ENCODE data around the gene CTSZ.
"Not testable (repeated sequence)": the region's sequence is repeated elsewhere in the genome, so short reads cannot be mapped to it uniquely, and the experiment has no call there.

CTSZ gene

DNA sequence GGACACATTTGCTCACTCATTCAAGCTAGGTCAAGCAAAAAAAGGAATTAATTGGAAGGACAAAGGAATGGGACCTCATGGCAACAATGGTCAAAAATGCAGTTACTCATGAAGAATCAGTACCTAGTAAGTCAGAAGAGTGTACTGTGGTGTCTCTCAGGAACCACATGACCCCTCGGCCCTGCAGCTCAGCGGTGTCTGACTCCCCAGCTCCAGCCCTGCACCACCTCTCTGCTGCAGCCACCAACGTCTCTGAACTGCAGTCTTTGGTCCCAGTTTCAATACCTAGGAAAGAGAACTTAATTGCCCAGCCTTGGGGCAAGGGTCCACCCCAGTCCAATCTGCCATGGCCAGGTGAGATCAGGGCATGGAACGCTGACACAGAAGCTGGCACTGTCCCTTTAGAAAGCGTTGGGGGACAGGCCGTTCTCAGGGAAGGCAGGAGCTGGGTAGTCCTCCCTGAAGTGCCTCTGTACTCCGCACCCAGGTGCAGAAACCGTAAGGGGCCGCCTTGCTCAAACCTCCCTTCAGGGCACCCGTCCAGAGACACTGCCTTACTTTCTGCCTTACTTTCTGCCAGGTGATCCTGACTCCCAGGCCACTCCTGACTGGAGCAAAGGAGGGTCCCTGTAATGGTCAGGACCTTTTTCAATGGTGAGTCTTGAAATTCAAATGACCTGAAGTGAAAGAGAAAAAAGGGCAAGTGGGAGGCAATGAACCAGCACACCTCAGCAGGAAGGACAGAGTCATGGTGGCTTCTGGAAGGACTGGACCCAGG is 39.2 kb downstream of the CTSZ start:
- Histone ChIP-seq H3K27ac (no peak overlapping the region), H3K4me3 (no peak overlapping the region)

DNA sequence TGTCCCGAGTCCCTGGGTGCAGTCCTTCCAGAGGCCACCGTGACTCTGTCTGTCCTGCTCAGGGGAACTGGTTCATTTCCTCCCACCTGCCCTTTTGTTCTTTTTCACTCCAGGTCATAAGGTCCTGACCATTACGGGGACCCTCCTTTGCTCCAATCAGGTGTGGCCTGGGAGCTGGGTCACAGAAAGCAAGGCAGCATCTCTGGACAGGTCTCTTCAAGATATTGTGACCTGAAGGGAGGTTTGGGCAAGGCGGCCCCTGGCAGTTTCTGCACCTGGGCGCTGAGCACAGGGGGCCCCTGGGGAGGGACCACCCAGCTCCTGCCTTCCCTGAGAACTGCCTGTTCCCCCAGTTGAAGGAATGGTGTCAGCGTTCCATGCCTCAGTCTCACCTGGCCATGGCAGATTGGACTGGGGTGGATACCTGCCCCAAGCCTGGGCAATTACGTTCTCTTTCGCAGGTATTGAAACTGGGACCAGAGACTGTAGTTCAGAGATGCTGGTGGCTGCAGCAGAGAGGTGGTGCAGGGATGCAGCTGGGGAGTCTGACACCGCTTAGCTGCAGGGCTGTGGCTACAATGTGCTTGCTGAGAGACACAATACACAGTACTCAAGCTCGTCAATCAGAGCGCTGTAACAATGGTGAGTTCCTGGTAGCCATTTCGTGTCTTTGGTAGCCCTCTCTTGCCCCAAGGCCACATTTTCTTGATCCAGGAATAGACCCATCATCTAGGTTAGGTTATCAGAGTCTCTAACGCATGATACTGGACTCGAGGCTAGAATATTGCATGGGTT is 41.6 kb downstream of the CTSZ start:
- Histone ChIP-seq H3K4me3 (no peak overlapping the region), H3K27ac (no peak overlapping the region)

DNA sequence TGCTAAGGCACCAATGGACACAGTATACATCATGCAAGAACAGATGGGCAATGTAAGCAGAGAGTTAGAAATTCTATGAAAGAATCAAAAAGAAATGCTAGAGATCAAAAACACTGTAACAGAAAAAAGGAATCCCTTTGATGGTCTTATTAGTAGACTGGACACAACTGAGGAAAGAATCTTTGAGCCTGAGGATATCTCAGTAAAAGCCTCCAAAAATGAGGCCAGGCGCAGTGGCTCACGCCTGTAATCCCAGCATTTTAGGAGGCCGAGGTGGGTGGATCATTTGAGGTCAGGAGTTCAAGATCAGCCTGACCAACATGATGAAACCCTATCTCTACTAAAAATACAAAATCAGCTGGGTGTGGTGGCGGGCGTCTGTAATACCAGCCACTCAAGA is 43.1 kb downstream of the CTSZ start:
- not testable (repeated sequence) for H3K27ac ChIP-seq, H3K4me3 ChIP-seq

DNA sequence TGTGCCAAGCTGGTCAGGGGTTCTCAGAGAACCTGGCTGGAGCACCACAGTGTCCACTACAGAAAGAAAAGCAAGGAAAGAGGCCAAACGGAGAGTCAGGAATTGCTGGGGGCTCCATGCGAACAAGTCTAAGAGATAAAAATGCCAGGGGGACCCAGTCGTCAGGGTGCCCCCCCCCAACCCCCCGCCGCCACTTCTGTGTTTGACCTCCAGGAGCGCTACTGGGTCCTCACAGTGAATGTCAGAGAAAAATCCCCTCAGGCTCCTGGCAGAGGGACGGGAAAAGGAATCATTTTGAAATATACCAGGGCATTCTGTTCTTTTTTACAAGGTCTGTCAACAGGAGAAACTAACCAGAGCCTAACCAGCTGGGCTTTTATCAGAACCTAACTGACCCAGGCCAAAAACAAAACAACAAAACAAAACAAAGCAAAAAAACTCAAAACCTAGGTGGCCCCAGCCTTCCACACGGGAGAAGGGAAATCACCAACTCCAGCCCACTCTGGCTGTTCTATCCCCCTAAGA is 43.9 kb downstream of the CTSZ start:
- H3K4me3 ChIP-seq, result no peak overlapping the region
- H3K27ac ChIP-seq, result no peak overlapping the region

DNA sequence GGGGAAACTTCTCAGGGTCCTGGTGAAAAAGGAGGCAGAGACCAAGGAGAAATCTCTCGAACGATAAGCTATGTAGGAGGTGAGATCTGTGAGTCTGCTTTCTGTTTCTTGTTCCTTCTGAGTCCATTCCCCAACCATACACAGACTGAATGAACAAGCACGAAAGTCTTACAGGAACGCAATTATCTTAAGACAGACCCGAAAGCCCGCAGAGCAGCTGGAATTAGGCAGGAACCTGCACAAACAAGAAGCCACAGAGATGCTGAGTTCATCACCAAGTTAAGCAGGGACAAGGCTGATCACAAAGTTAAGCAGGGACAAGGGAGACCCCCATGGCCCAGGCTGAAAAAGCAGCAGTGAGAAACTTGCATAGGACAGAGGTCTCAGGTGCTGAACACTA is 47.4 kb downstream of the CTSZ start:
- no peak overlapping the region for H3K4me3 ChIP-seq

DNA sequence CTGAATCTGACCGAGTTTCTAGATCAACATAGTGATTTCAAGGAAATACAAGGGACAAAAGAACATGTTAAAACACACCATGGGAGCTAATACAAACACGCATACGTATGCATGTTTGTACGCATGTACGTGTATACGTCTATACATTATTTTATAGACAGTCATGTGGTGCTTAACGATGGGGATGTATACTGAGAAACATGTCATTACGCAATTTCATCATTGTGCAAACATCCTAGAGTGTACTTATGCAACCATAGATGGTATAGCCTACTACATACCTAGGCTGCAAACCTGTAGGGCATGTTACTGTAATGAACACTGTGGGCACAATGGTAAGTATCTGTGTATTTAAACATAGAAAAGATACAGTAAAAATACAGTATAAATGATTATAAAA is 51.0 kb downstream of the CTSZ start:
- no peak overlapping the region for H3K27ac ChIP-seq

More for the DNA sequence above, 47.4 kb downstream of the CTSZ start:
- no peak overlapping the region for H3K27ac ChIP-seq

DNA sequence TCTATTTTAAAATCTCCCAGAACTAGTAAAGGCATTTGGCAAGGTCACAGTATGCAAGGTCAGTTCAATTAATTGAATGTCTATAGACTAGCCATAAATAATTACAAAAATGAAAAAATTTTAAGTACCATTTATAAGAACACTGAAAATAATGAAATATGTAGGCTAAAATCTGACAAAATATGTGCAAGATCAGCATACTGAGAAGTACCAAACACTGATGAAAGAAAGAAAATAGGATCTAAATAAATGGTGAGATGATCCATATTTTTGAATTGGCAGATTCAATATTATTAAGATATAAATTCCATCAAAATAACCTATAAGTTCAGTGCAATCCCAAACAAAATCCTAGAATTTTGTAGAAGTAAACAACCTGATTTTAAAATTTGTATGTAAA is 54.0 kb downstream of the CTSZ start:
- no peak overlapping the region for H3K4me3 ChIP-seq
- H3K27ac ChIP-seq, result no peak overlapping the region

More for the DNA sequence above, 51.0 kb downstream of the CTSZ start:
- H3K4me3 ChIP-seq, result no peak overlapping the region

DNA sequence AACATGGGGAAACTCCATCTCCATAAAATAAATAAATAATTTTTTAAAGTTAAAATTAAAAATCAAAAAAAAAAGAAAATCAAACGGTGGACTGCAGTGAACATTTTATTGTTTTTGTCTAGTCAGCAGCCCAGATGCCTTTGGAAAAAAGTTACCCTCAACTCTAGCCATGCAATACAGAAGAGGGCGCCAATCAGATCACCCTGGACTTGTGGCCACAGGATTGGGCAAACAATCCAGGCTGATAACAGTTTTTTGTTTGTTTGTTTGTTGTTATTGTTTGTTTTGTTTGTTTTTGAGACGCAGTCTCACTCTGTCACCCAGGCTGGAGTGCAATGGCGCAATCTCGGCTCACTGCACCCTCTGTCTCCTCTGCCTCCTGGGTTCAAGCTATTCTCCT is 56.5 kb downstream of the CTSZ start:
- Histone ChIP-seq H3K4me3 (no peak overlapping the region), H3K27ac (no peak overlapping the region)

DNA sequence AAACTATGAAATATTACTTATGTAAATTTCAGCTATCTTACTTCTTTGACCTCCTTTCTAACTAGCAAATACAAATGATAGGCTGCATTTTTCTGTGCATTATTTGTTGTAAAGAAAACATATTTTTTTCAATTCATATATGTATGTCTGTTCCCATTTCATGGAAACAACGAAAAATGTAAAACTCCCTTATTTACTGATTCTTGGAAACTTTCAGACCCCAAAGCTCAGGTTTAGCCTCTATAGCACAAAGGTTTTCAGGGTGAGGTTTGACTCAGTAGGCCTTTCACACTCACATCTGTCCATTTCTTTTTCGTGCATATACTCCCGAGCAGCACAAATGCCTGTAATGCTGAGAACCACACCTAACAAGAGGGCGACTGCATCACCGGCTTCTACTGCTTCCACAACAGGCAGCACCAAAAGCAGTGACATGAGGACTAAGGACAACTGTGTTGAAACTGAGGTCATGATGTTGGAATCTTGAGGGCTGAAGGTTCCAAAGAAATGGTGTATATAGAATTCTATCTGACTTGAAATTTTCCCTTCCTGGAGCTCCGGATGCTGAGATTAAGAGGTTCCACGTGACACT is 59.2 kb downstream of the CTSZ start:
- not testable (repeated sequence) for H3K27ac ChIP-seq, H3K4me3 ChIP-seq

DNA sequence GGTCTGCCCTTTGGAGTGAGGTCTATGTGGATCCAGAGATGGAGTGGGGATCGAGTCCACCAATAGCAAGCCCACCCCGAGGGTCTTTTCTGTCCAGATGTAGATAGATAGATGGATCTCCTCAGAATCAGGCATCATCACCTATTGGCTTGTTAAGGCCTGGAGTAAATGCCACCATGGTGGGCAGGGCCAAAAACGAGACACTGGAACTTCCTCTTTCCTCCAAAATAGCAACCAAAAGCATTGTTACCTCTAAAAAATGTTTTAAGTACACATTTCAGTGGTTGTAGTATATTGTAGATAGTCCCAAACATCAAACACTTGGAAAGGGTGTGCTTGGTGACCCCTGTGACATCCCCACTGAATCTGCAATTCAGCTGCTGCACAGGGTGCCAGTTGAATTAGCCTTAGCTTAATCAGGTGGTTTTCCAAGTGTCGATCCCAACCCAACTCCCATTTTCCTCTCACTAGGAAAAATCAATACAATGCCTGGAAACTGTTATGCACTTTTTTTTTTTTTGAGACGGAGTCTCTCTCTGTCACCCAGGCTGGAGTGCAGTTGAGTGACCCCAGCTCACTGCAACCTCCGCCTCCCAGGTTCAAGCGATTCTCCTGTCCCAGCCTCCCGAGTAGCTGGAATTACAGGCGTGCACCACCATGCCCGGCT is 61.0 kb downstream of the CTSZ start:
- no peak overlapping the region for H3K4me3 ChIP-seq
- no peak overlapping the region for H3K27ac ChIP-seq
